Measurements from ENCODE around the gene KIRREL1.

- TF ChIP-seq, protein P1, sequence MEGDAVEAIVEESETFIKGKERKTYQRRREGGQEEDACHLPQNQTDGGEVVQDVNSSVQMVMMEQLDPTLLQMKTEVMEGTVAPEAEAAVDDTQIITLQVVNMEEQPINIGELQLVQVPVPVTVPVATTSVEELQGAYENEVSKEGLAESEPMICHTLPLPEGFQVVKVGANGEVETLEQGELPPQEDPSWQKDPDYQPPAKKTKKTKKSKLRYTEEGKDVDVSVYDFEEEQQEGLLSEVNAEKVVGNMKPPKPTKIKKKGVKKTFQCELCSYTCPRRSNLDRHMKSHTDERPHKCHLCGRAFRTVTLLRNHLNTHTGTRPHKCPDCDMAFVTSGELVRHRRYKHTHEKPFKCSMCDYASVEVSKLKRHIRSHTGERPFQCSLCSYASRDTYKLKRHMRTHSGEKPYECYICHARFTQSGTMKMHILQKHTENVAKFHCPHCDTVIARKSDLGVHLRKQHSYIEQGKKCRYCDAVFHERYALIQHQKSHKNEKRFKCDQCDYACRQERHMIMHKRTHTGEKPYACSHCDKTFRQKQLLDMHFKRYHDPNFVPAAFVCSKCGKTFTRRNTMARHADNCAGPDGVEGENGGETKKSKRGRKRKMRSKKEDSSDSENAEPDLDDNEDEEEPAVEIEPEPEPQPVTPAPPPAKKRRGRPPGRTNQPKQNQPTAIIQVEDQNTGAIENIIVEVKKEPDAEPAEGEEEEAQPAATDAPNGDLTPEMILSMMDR (conservative IDR thresholded peaks at IDR 0.05 in 1 of 2, IDR thresholded peaks at IDR 0.05 in 1 of 2; ENCODE audit: extremely low read depth in 1 of 2, insufficient read depth in 1 of 2, low read depth in 1 of 2, low read length in 2 of 2) = no peak
- TF ChIP-seq EZH2 (IDR thresholded peaks at IDR 0.05; ENCODE audit: borderline replicate concordance, low read length) = no peak
Observed at GRCh38 chr1:158020886-158021620, 27.6 kb downstream of the KIRREL1 start.

Measured in mammary epithelial cell (primary cell).